NCI-H146 treated with DMSO at 0.1 percent for 48 hours (cell line): ENCODE results near the gene FNIP2.
"Not testable (repeated sequence)": the region's sequence is repeated elsewhere in the genome, so short reads cannot be mapped to it uniquely, and the experiment has no call there.

Experiments used
- DNase-seq: peaks from one replicate; lab custom pipeline; 2025; ENCODE audit not compliant: unreplicated experiment; lab: John Stamatoyannopoulos, UW

FNIP2 gene

GRCh38 chr4:158903472-158904043 lies 134.7 kb downstream of the FNIP2 start:
- no peak for DNase-seq

GRCh38 chr4:158904815-158905214 lies 136.0 kb downstream of the FNIP2 start:
- no peak for DNase-seq

GRCh38 chr4:158906073-158906472 lies 137.2 kb downstream of the FNIP2 start:
- DNase-seq, result no peak

- no peak for DNase-seq
Measured at GRCh38 chr4:158912390-158912789, 143.6 kb downstream of the FNIP2 start.

- no peak for DNase-seq
Measured at GRCh38 chr4:158912806-158913205, 144.0 kb downstream of the FNIP2 start.

GRCh38 chr4:158913766-158914165 lies 144.9 kb downstream of the FNIP2 start:
- no peak for DNase-seq

- DNase-seq, result no peak
Measured at GRCh38 chr4:158914218-158914617, 145.4 kb downstream of the FNIP2 start.

- DNase-seq, result no peak
Measured at GRCh38 chr4:158915683-158916241, 146.9 kb downstream of the FNIP2 start.

- DNase-seq, result not testable (repeated sequence)
Measured at GRCh38 chr4:158920452-158920996, 151.7 kb downstream of the FNIP2 start.

GRCh38 chr4:158927774-158928173 lies 158.9 kb downstream of the FNIP2 start:
- DNase-seq, result not testable (repeated sequence)

- no peak for DNase-seq
Measured at GRCh38 chr4:158929939-158930638, 161.3 kb downstream of the FNIP2 start.

GRCh38 chr4:158930639-158930972 lies 161.8 kb downstream of the FNIP2 start:
- no peak for DNase-seq

GRCh38 chr4:158933236-158933635 lies 164.4 kb downstream of the FNIP2 start:
- DNase-seq, result no peak

GRCh38 chr4:158934996-158935669 lies 166.3 kb downstream of the FNIP2 start:
- no peak for DNase-seq

- DNase-seq, result no peak
Measured at GRCh38 chr4:158936238-158936637, 167.4 kb downstream of the FNIP2 start.

GRCh38 chr4:158938220-158939044 lies 169.6 kb downstream of the FNIP2 start:
- no peak for DNase-seq

GRCh38 chr4:158940271-158940670 lies 171.4 kb downstream of the FNIP2 start:
- no peak for DNase-seq

GRCh38 chr4:158941321-158941720 lies 172.5 kb downstream of the FNIP2 start:
- no peak for DNase-seq

GRCh38 chr4:158941895-158942294 lies 173.1 kb downstream of the FNIP2 start:
- no peak for DNase-seq

- DNase-seq, result no peak
Measured at GRCh38 chr4:158945529-158946108, 176.8 kb downstream of the FNIP2 start.

- DNase-seq, result no peak
Measured at GRCh38 chr4:158946825-158947224, 178.0 kb downstream of the FNIP2 start.
